ENCODE results near the gene DNAJC7.

DNAJC7 gene

DNA sequence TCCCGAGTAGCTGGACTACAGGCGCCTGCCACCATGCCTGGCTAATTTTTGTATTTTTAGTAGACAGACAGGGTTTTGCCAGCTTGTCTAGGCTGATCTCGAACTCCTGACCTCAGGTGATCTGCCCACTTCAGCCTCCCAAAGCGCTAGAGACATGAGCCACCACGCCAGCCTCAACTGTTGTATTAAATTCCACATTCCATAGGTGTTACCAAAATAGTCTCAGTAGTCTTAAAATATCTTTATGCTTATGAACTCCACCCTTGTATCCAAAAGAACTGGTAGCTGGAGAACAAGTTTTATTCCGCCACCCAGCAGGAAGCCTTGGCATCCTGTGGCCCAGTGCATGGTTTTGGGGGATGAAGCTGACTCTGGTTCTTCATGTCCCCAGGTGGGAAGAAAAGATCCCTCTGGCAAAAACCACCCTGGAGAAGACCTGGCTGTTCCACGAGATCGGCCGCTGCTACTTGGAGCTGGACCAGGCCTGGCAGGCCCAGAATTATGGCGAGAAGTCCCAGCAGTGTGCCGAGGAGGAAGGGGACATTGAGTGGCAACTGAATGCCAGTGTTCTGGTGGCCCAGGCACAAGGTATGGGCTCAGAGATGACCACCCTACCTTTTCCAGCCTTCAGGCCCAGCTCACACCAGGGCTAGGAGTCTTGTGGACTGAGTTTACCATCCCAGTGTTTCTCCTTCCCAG is 68.3 kb downstream of the DNAJC7 start:
- Histone ChIP-seq H3K27me3 (ENCODE audit: insufficient read depth, low read depth, severe bottlenecking) (no peaks in the 10 kb centered on the region), H3K36me3 (peaks cover 20% of the 10 kb centered on the region), H3K4me3 (ENCODE audit: low read depth, low read length) (no peak overlapping the region), H3K9me3 (ENCODE audit: severe bottlenecking) (no peaks in the 10 kb centered on the region), H3K27ac (no peak overlapping the region)
- TF ChIP-seq CTCF (IDR thresholded peaks at IDR 0.05; ENCODE audit: low read depth, low read length): no peak
- no peak for DNase-seq

DNA sequence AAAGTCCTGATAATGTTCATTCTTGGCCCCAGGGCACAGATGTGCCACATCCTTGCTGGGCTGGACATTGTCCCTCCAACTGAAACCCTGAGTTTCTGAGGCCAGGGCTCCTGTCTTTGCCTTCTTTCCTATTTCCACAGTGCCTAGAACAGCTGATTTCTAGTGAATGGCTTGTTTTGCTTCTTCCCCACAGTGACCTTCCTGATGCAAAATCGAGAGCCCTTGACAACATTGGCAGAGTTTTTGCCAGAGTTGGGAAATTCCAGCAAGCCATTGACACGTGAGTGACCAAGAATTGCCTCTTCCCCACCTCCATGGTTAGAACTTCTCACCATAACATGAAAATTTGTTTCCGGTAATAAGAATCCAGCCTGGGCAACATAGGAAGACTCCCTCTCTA is 72.3 kb downstream of the DNAJC7 start:
- Histone ChIP-seq H3K4me3 (ENCODE audit: low read depth, low read length) (no peak overlapping the region), H3K9me3 (ENCODE audit: severe bottlenecking) (no peaks in the 10 kb centered on the region), H3K36me3 (peaks cover 11% of the 10 kb centered on the region), H3K27ac (no peak overlapping the region), H3K27me3 (ENCODE audit: insufficient read depth, low read depth, severe bottlenecking) (no peaks in the 10 kb centered on the region)
- DNase-seq: no peak
- TF ChIP-seq CTCF (IDR thresholded peaks at IDR 0.05; ENCODE audit: low read depth, low read length): no peak

DNA sequence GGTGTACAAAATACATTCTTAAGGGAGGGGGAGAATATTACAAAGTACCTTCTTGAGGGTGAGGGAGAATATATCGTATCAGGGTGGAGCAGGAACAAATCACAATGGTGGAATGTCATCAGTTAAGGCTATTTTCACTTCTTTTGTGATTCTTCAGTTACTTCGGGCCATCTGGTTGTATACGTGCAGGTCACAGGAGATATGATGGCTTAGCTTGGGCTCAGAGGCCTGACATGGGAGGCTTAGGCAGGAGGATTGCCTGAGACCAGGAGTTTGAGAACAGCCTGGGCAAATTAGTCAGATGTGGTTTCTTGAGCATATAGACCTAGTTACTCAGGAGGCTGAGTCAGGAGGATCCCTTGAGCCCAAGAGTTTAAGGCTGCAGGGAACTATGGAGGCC is 73.7 kb downstream of the DNAJC7 start:
- Histone ChIP-seq H3K27ac (no peak overlapping the region), H3K9me3 (ENCODE audit: severe bottlenecking) (no peaks in the 10 kb centered on the region), H3K4me3 (ENCODE audit: low read depth, low read length) (no peak overlapping the region), H3K27me3 (ENCODE audit: insufficient read depth, low read depth, severe bottlenecking) (no peaks in the 10 kb centered on the region), H3K36me3 (no peaks in the 10 kb centered on the region; the same call in 1 of the 2 replicates)
- no peak for DNase-seq
- TF ChIP-seq CTCF (IDR thresholded peaks at IDR 0.05; ENCODE audit: low read depth, low read length): no peak

GRCh38 chr17:41942626-41943373 is 74.4 kb downstream of the DNAJC7 start:
- Histone ChIP-seq H3K9me3 (ENCODE audit: severe bottlenecking) (no peaks in the 10 kb centered on the region), H3K27ac (no peak overlapping the region), H3K4me3 (ENCODE audit: low read depth, low read length) (no peak overlapping the region), H3K36me3 (no peaks in the 10 kb centered on the region; the same call in 1 of the 2 replicates), H3K27me3 (ENCODE audit: insufficient read depth, low read depth, severe bottlenecking) (no peaks in the 10 kb centered on the region)
- TF ChIP-seq CTCF (IDR thresholded peaks at IDR 0.05; ENCODE audit: low read depth, low read length): no peak
- DNase-seq: no peak

DNA sequence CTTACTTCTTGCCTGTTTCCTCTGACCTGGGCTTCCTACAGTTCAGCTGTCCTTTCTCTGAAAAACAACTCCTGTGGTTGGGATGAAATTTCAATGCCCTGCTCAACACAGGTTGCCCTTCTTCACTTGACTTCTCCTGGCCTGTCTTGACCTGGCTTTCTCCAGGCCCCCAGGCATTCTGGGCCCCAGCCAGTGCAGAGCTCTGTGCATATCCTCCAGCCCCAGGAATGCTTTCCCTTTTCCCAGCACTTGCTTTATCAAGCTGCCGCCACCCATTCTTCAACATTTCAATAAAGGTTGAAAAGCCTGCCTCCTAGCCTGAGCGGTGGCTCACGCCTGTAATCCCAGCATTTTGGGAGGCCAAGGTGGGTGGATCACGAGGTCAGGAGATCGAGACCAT is 76.1 kb downstream of the DNAJC7 start:
- no peaks in the 10 kb centered on the region for H3K27me3 ChIP-seq (ENCODE audit: insufficient read depth, low read depth, severe bottlenecking)

More for the DNA sequence above, 76.1 kb downstream of the DNAJC7 start:
- Histone ChIP-seq H3K9me3 (ENCODE audit: severe bottlenecking) (no peaks in the 10 kb centered on the region), H3K36me3 (peaks cover 11% of the 10 kb centered on the region), H3K4me3 (ENCODE audit: low read depth, low read length) (no peak overlapping the region), H3K27ac (no peak overlapping the region)
- no peak for TF ChIP-seq CTCF (IDR thresholded peaks at IDR 0.05; ENCODE audit: low read depth, low read length)
- no peak for DNase-seq

All from WERI-Rb-1 (cell line).